Calu3 (cell line): ENCODE data around the gene ZC2HC1B. TPM values are rescaled to one million over a fixed set of nuclear protein-coding genes. Genes with fewer than 3 reads are reported as not detected.

Experiments
- BruUV-seq: library from RNA; stranded (reverse); fragments of 400-500 nt; replicated peaks from 2 replicates; lab custom pipeline; 2021; lab: Mats Ljungman, UMichigan
- CTCF ChIA-PET: fragments of 300-600 bp; sonication (Branson Sonifier 250); formaldehyde crosslinking; loops from one replicate; lab custom pipeline; 2022; ENCODE audit warnings: antibody characterized with exemption; lab: Charles Lee
- DNase-seq: peaks from one replicate; pipeline ENCODE4 v3.0.0; 2022
- H3K27ac Mint-ChIP-seq: one replicate; pipeline ENCODE4 v1.8.0; 2022; ENCODE audit warnings: mixed read lengths; ENCODE audit not compliant: unreplicated experiment
- H3K27me3 Mint-ChIP-seq: one replicate; pipeline ENCODE4 v1.8.0; 2022; ENCODE audit warnings: mixed read lengths; ENCODE audit not compliant: unreplicated experiment
- H3K36me3 Mint-ChIP-seq: one replicate; pipeline ENCODE4 v1.8.0; 2022; ENCODE audit warnings: mild to moderate bottlenecking, moderate library complexity, mixed read lengths; ENCODE audit not compliant: insufficient read depth, unreplicated experiment
- H3K4me1 Mint-ChIP-seq: one replicate; pipeline ENCODE4 v1.8.0; 2022; ENCODE audit warnings: mild to moderate bottlenecking, low read depth, mixed read lengths; ENCODE audit not compliant: unreplicated experiment
- H3K4me3 Mint-ChIP-seq: one replicate; pipeline ENCODE4 v1.8.0; 2022; ENCODE audit warnings: mild to moderate bottlenecking, low read depth, moderate library complexity, mixed read lengths; ENCODE audit not compliant: unreplicated experiment
- H3K9me3 Mint-ChIP-seq: one replicate; pipeline ENCODE4 v1.8.0; 2022; ENCODE audit warnings: low read depth, mixed read lengths; ENCODE audit not compliant: unreplicated experiment
- intact Hi-C: fragments of 100-400 bp; cut with micrococcal nuclease; formaldehyde crosslinking; loops from one replicate; pipeline ENCODE4 v1.10.0; 2022; ENCODE audit not compliant: unreplicated experiment
- total RNA-seq: library from RNA; stranded (reverse); gene quantifications from 2 replicates; pipeline ENCODE4 v1.2.3, GENCODE V29; 2022
- TF ChIP-seq, protein P1 (sequence below): fragments of 200-600 bp; IDR thresholded peaks from one replicate; pipeline ENCODE4 v1.8.0; 2022; ENCODE audit warnings: antibody characterized with exemption; ENCODE audit not compliant: unreplicated experiment

Gene ZC2HC1B
- total RNA-seq, 1 experiment from 2014 or later: not detected

DNA sequence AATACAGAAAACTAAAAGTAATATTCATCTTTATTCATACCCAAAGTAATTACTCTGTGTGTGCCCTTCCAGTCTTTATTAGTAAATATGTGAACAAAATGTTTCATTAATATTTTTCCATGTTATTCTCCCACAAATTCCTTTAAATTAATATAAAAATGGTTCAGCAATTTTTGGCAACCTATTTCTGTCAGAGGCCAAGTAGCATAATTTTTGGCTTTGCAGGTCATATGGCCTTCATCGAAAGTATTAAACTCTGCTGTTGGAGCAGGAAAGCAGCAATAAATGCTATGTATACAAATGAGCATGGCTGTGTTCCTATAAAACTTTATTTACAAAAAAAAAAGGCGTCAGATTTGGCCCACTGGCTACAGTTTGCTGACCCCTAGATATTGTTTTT, 16.1 kb downstream of the ZC2HC1B start:
- DNase-seq: no peak
- no peak overlapping the region for H3K27ac Mint-ChIP-seq
- intact Hi-C loops: no loop called here
- no TSS peak for BruUV-seq
- no peaks in the 10 kb centered on the region for H3K9me3 Mint-ChIP-seq
- H3K4me3 Mint-ChIP-seq: no peak overlapping the region
- CTCF ChIA-PET: no interaction called here
- H3K4me1 Mint-ChIP-seq: no peaks in the 10 kb centered on the region
- no peaks in the 10 kb centered on the region for H3K36me3 Mint-ChIP-seq
- TF ChIP-seq, protein P1, sequence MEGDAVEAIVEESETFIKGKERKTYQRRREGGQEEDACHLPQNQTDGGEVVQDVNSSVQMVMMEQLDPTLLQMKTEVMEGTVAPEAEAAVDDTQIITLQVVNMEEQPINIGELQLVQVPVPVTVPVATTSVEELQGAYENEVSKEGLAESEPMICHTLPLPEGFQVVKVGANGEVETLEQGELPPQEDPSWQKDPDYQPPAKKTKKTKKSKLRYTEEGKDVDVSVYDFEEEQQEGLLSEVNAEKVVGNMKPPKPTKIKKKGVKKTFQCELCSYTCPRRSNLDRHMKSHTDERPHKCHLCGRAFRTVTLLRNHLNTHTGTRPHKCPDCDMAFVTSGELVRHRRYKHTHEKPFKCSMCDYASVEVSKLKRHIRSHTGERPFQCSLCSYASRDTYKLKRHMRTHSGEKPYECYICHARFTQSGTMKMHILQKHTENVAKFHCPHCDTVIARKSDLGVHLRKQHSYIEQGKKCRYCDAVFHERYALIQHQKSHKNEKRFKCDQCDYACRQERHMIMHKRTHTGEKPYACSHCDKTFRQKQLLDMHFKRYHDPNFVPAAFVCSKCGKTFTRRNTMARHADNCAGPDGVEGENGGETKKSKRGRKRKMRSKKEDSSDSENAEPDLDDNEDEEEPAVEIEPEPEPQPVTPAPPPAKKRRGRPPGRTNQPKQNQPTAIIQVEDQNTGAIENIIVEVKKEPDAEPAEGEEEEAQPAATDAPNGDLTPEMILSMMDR: no peak
- no peaks in the 10 kb centered on the region for H3K27me3 Mint-ChIP-seq

DNA sequence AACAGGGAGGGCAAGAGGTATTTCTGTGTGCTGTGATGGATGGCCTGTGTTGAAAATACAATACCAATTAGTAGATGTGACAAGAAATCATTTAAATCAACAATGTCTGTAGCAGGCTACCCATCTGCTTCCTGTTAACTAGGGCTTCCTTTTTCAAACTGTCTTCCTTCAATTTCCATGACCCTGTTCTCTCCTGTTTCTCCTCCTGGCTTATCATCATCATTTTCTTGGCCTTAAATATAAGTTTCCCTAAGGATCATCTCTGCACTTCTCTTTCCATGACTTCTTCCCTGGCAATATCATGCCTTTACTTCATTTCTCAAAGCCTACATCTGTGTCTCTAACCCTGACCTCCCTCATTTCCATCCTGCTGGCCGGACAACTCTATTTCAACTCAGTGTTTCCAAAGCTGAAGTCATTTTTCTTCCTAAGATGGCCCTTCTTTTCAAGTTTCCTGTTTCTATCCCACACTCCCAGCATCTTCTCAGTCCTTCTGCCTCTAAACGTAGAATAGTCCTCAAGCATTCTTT, 18.2 kb downstream of the ZC2HC1B start:
- no peaks in the 10 kb centered on the region for H3K36me3 Mint-ChIP-seq
- H3K4me3 Mint-ChIP-seq: no peak overlapping the region
- intact Hi-C loops: no loop called here
- no peak for DNase-seq
- no peaks in the 10 kb centered on the region for H3K4me1 Mint-ChIP-seq
- TF ChIP-seq, protein P1: no peak
- CTCF ChIA-PET: no interaction called here
- no TSS peak for BruUV-seq
- H3K9me3 Mint-ChIP-seq: no peaks in the 10 kb centered on the region
- no peak overlapping the region for H3K27ac Mint-ChIP-seq
- no peaks in the 10 kb centered on the region for H3K27me3 Mint-ChIP-seq

DNA sequence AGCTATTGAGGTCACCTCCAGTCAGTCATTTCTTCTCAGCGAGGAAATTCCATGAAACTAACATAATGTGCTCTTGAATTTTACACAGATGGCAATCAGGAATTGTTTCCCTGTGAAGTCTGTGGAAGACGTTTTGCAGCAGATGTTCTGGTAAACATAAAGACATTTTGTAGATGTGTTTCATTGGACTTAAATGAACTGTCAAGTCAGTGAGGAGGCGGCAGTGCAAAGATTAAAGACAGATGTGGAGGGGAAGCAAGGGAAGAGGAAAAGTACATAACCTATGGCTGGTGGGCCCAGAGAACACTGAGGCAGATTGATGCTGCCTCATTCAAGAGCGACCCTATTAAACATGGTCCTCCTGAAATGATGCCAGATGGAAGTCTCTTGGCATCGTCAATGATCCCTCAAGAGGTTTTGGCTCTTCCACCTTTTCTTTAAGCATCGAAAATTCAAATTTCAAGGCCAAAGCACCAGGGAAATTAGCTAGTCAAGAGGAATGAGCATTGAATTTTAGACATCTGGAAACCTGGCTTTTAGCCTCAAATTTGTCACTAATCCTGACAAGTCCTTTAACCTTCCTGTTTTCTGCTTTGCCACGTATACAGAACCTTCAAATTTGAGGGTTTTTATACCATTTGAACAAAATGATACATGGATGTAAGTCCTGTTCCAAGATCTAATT, 20.1 kb downstream of the ZC2HC1B start:
- TF ChIP-seq, protein P1: no peak
- no peak overlapping the region for H3K27ac Mint-ChIP-seq
- CTCF ChIA-PET: no interaction called here

DNA sequence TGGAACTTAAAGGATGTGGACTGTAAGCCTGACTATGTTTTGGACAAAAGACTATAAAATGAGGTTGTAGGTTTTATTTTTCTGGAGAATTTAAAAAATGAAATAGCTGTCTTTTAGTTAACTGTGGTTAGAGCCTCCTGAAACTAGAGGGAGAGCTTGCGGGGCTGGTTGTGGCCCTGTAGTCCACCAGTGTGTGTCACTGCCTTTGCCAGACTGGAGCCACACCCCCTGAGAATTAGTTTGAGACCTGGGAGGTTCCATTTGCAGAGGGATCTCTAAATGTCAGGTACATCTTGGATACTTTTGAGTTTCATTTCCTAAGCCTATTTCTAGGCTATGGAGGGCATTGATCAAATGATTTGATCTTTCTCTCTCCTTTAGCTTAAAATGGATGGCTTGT, 20.8 kb downstream of the ZC2HC1B start:
- CTCF ChIA-PET: interaction anchor here (0.6 kb wide), 1 partner anchor 463 kb away, joined by 3 read pairs; no protein-coding TSS in a partner anchor
- H3K9me3 Mint-ChIP-seq: peaks cover 3% of the 10 kb centered on the region
- no peak for DNase-seq
- BruUV-seq: no TSS peak
- no peak overlapping the region for H3K27ac Mint-ChIP-seq
- H3K4me3 Mint-ChIP-seq: no peak overlapping the region
- intact Hi-C loops: no loop called here
- no peaks in the 10 kb centered on the region for H3K27me3 Mint-ChIP-seq
- no peaks in the 10 kb centered on the region for H3K4me1 Mint-ChIP-seq
- TF ChIP-seq, protein P1: no peak
- H3K36me3 Mint-ChIP-seq: no peaks in the 10 kb centered on the region

More for the DNA sequence above, 20.1 kb downstream of the ZC2HC1B start:
- no peak overlapping the region for H3K4me3 Mint-ChIP-seq
- no peaks in the 10 kb centered on the region for H3K27me3 Mint-ChIP-seq
- no peak for DNase-seq
- intact Hi-C loops: no loop called here
- H3K4me1 Mint-ChIP-seq: no peaks in the 10 kb centered on the region
- peaks cover 3% of the 10 kb centered on the region for H3K9me3 Mint-ChIP-seq
- no peaks in the 10 kb centered on the region for H3K36me3 Mint-ChIP-seq
- no TSS peak for BruUV-seq
